HCT116 (cell line): ENCODE measurements around the gene MNAT1. TPM values are rescaled to one million over a fixed set of nuclear protein-coding genes. Genes with fewer than 3 reads are reported as not detected.

ENCODE experiments used
- ATAC-seq: fragments of 200-7000 bp; cut with Tn5 transposase; 2 replicates; pipeline ENCODE4 v1.9.1; 2020; ENCODE audit warnings: mild to moderate bottlenecking, moderate library complexity
- BruUV-seq: library from RNA; stranded (reverse); fragments of 400-500 nt; replicated peaks from 2 replicates; lab custom pipeline; 2021; lab: Mats Ljungman, UMichigan
- CTCF ChIA-PET: fragments of 300-600 bp; sonication (Branson Sonifier 250); formaldehyde crosslinking; loops from one replicate; lab custom pipeline; 2021; ENCODE audit warnings: antibody characterized with exemption; lab: Charles Lee
- POLR2A ChIA-PET: fragments of 300-600, 350-600 bp; sonication (Branson Sonifier 250); formaldehyde crosslinking; loops from one replicate; lab custom pipeline; 2021; ENCODE audit warnings: antibody characterized with exemption; lab: Charles Lee
- RAD21 ChIA-PET, 2 experiments: fragments of 300-600 bp; sonication (Branson Sonifier 250); formaldehyde crosslinking; loops; one replicate each; lab custom pipeline; 2023; ENCODE audit warnings: low total read pairs in 2 of 2; ENCODE audit not compliant: uncharacterized antibody in 2 of 2, unreplicated experiment in 2 of 2, low non-redundant PET in 1 of 2; lab: Charles Lee
- DNase-seq: peaks from one replicate; pipeline ENCODE4 v3.0.0-alpha.2; 2010; ENCODE audit warnings: low read depth, low spot score
- H2AFZ ChIP-seq: fragments of 200-600 bp; shearing (Covaris generic), sonication (generic); 2 replicates; pipeline ENCODE4 v1.6.1; 2017; ENCODE audit warnings: low read depth, mixed run types, mixed read lengths, antibody characterized with exemption, low read length; ENCODE audit not compliant: poor library complexity, severe bottlenecking
- H3K27ac ChIP-seq: 2 replicates; pipeline ENCODE4 v1.5.1; 2012; ENCODE audit warnings: low read depth, low read length
- H3K27me3 ChIP-seq: fragments of 200-600 bp; sonication (generic); 2 replicates; pipeline ENCODE4 v1.6.1; 2016; ENCODE audit warnings: mixed run types, low read length, mixed read lengths; ENCODE audit not compliant: insufficient read depth
- H3K36me3 ChIP-seq, 2 experiments: fragments of 200-500 bp in 1 of 2; fragments of 200-600 bp in 1 of 2; sonication (Bioruptor generic) in 1 of 2; sonication (generic) in 1 of 2; 2 replicates each; pipeline versions ENCODE4 v1.5.1 to v1.6.1; 2014 to 2016; ENCODE audit warnings: low read length in 2 of 2, inconsistent platforms in 1 of 2, mixed read lengths in 1 of 2, mixed run types in 1 of 2; ENCODE audit not compliant: insufficient read depth in 2 of 2, control insufficient read depth in 1 of 2
- H3K4me1 ChIP-seq, 2 experiments: fragments of 200-600 bp in 1 of 2; sonication (generic) in 1 of 2; 2 replicates each; pipeline versions ENCODE4 v1.5.1 to v1.6.1; 2012 to 2017; ENCODE audit warnings: low read length in 2 of 2, inconsistent platforms in 1 of 2, mild to moderate bottlenecking in 1 of 2, mixed read lengths in 1 of 2, mixed run types in 1 of 2, moderate library complexity in 1 of 2; ENCODE audit not compliant: insufficient read depth in 2 of 2, control insufficient read depth in 1 of 2
- H3K4me2 ChIP-seq: fragments of 200-600 bp; sonication (generic); 2 replicates; pipeline ENCODE4 v1.6.1; 2017; ENCODE audit warnings: mixed run types, low read length, mixed read lengths
- H3K4me3 ChIP-seq, 2 experiments: fragments of 200-600 bp in 1 of 2; sonication (generic) in 1 of 2; replicated peaks in 1 of 2; 2 replicates each; pipeline ENCODE4 v1.5.1; 2011 to 2016; ENCODE audit warnings: low read length in 2 of 2, control low read depth in 1 of 2, low read depth in 1 of 2, mild to moderate bottlenecking in 1 of 2, mixed read lengths in 1 of 2, mixed run types in 1 of 2
- H3K79me2 ChIP-seq: fragments of 200-600 bp; sonication (generic); 2 replicates; pipeline ENCODE4 v1.6.1; 2017; ENCODE audit warnings: mild to moderate bottlenecking, mixed run types, low read length, moderate library complexity, mixed read lengths; ENCODE audit not compliant: insufficient read depth
- H3K9ac ChIP-seq: fragments of 200-600 bp; sonication (generic); 2 replicates; pipeline ENCODE4 v1.6.1; 2016; ENCODE audit warnings: low read length, mixed read lengths
- H3K9me2 ChIP-seq: fragments of 200-600 bp; sonication (generic), shearing (Covaris generic); 2 replicates; pipeline ENCODE4 v1.6.1; 2017; ENCODE audit warnings: mixed run types, mild to moderate bottlenecking, moderate library complexity; ENCODE audit not compliant: insufficient read depth
- H3K9me3 ChIP-seq, 2 experiments: fragments of 200-500 bp in 1 of 2; fragments of 200-600 bp in 1 of 2; sonication (Bioruptor generic) in 1 of 2; sonication (generic) in 1 of 2; 2 replicates each; pipeline ENCODE4 v1.6.1; 2014 to 2017; ENCODE audit warnings: low read length in 2 of 2, mixed read lengths in 2 of 2, inconsistent platforms in 1 of 2, low read depth in 1 of 2, mild to moderate bottlenecking in 1 of 2, mixed run types in 1 of 2, moderate library complexity in 1 of 2; ENCODE audit not compliant: control insufficient read depth in 1 of 2, insufficient read depth in 1 of 2
- H4K20me1 ChIP-seq: fragments of 200-600 bp; sonication (generic), shearing (Covaris generic); 2 replicates; pipeline ENCODE4 v1.6.1; 2017; ENCODE audit warnings: mixed run types, mild to moderate bottlenecking, moderate library complexity; ENCODE audit not compliant: insufficient read depth
- ELF1 ChIP-seq: IDR thresholded peaks from 2 replicates; pipeline ENCODE4 v1.6.1; 2012; ENCODE audit warnings: low read depth, borderline replicate concordance
- EZH2 ChIP-seq: fragments of 200-600 bp; sonication (generic); IDR thresholded peaks from 2 replicates; pipeline ENCODE4 v1.6.1; 2017; ENCODE audit warnings: antibody characterized with exemption, mixed run types
- EZH2phosphoT487 ChIP-seq: fragments of 200-600 bp; IDR thresholded peaks from 2 replicates; pipeline ENCODE4 v1.6.1; 2018; ENCODE audit warnings: antibody characterized with exemption, borderline replicate concordance
- FOSL1 ChIP-seq: IDR thresholded peaks from 2 replicates; pipeline ENCODE4 v1.6.1; 2012; ENCODE audit warnings: low read depth
- JUND ChIP-seq: IDR thresholded peaks from 2 replicates; pipeline ENCODE4 v1.6.1; 2012
- POLR2AphosphoS5 ChIP-seq: IDR thresholded peaks from 2 replicates; pipeline ENCODE4 v1.6.1; 2011; ENCODE audit warnings: mild to moderate bottlenecking, low read depth, low read length, moderate library complexity
- RAD21 ChIP-seq: IDR thresholded peaks from 2 replicates; pipeline ENCODE4 v1.6.1; 2012; ENCODE audit warnings: low read depth, mild to moderate bottlenecking
- SRF ChIP-seq: IDR thresholded peaks from 2 replicates; pipeline ENCODE4 v1.6.1; 2012; ENCODE audit warnings: low read depth
- intact Hi-C: fragments of 100-400 bp; cut with micrococcal nuclease; formaldehyde crosslinking; loops from 2 replicates; pipeline ENCODE4 v1.10.0; 2022
- total RNA-seq: library from RNA; stranded (reverse); gene quantifications from one replicate; pipeline ENCODE4 v1.2.1, GENCODE V29; 2021; ENCODE audit not compliant: unreplicated experiment
- TF ChIP-seq, protein P1 (sequence below): IDR thresholded peaks from 2 replicates; pipeline ENCODE4 v1.6.1; 2012
- TF ChIP-seq, protein P2 (sequence below): IDR thresholded peaks from 2 replicates; pipeline ENCODE4 v1.6.1; 2011; ENCODE audit warnings: mild to moderate bottlenecking, low read length, moderate library complexity; ENCODE audit not compliant: insufficient replicate concordance; ENCODE audit errors: extremely low read depth
- TF ChIP-seq, protein P3 (sequence below), 3 experiments: fragments of 200-600 bp in 1 of 3; sonication (generic) in 1 of 3; IDR thresholded peaks in 2 of 3; conservative IDR thresholded peaks in 1 of 3; 2 replicates each; pipeline ENCODE4 v1.5.1; 2012 to 2017; ENCODE audit warnings: low read depth in 2 of 3, low read length in 2 of 3, antibody characterized with exemption in 1 of 3, borderline replicate concordance in 1 of 3, control low read depth in 1 of 3, mild to moderate bottlenecking in 1 of 3, mixed read lengths in 1 of 3, mixed run types in 1 of 3, moderate library complexity in 1 of 3; ENCODE audit not compliant: insufficient read depth in 1 of 3
- TF ChIP-seq, protein P4 (sequence below): IDR thresholded peaks from 2 replicates; pipeline ENCODE4 v1.6.1; 2012; ENCODE audit warnings: low read depth

MNAT1 gene
- total RNA-seq, 1 experiment from 2014 or later: 49.3 TPM

DNA sequence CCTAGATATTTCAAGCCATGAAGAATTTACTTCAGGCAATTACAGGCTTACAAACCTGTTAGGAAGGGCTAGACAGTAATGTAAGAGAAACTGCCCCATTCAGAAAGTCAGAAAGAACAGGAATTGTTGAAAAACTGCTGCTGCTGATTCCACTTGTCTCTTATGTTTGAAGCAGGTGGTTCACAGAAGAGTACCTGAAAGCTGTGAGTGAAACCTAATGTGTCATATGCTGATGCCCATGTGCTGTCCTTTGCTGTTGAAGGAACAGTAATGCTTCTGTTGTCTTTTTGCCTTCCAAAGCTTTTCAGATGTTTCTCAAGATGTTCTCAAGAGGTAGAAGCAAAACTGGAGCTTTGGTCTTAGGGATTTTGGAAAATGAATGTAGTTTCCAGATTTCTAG is 39.0 kb downstream of the MNAT1 start:
- Histone ChIP-seq H3K79me2 (peaks cover 45% of the 10 kb centered on the region), H3K4me3 (no peak overlapping the region), H3K36me3 (no peaks in the 10 kb centered on the region), H3K27me3 (no peaks in the 10 kb centered on the region), H3K27ac (no peak overlapping the region), H3K4me2 (no peak overlapping the region), H4K20me1 (peaks cover 4% of the 10 kb centered on the region), H3K9me3 (no peaks in the 10 kb centered on the region), H3K4me1 (peaks cover 0 to 23% of the 10 kb centered on the region in 2 experiments; a peak in 2 of 4 replicates), H3K9me2 (no peaks in the 10 kb centered on the region), H3K9ac (no peak overlapping the region), H2AFZ (no peak overlapping the region)
- no TSS peak for BruUV-seq
- intact Hi-C loops: no loop called here
- ChIA-PET RAD21 (no interaction called here), CTCF (no interaction called here), POLR2A (no interaction called here)
- no peak for DNase-seq
- no peak for ATAC-seq
- TF ChIP-seq RAD21 (no peak), POLR2AphosphoS5 (no peak), ELF1 (no peak), FOSL1 (no peak), JUND (no peak), SRF (no peak), EZH2 (no peak), EZH2phosphoT487 (no peak)
- TF ChIP-seq, protein P1, sequence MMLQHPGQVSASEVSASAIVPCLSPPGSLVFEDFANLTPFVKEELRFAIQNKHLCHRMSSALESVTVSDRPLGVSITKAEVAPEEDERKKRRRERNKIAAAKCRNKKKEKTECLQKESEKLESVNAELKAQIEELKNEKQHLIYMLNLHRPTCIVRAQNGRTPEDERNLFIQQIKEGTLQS: no peak
- TF ChIP-seq, protein P2, sequence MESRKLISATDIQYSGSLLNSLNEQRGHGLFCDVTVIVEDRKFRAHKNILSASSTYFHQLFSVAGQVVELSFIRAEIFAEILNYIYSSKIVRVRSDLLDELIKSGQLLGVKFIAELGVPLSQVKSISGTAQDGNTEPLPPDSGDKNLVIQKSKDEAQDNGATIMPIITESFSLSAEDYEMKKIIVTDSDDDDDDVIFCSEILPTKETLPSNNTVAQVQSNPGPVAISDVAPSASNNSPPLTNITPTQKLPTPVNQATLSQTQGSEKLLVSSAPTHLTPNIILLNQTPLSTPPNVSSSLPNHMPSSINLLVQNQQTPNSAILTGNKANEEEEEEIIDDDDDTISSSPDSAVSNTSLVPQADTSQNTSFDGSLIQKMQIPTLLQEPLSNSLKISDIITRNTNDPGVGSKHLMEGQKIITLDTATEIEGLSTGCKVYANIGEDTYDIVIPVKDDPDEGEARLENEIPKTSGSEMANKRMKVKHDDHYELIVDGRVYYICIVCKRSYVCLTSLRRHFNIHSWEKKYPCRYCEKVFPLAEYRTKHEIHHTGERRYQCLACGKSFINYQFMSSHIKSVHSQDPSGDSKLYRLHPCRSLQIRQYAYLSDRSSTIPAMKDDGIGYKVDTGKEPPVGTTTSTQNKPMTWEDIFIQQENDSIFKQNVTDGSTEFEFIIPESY: no peak
- TF ChIP-seq, protein P3, sequence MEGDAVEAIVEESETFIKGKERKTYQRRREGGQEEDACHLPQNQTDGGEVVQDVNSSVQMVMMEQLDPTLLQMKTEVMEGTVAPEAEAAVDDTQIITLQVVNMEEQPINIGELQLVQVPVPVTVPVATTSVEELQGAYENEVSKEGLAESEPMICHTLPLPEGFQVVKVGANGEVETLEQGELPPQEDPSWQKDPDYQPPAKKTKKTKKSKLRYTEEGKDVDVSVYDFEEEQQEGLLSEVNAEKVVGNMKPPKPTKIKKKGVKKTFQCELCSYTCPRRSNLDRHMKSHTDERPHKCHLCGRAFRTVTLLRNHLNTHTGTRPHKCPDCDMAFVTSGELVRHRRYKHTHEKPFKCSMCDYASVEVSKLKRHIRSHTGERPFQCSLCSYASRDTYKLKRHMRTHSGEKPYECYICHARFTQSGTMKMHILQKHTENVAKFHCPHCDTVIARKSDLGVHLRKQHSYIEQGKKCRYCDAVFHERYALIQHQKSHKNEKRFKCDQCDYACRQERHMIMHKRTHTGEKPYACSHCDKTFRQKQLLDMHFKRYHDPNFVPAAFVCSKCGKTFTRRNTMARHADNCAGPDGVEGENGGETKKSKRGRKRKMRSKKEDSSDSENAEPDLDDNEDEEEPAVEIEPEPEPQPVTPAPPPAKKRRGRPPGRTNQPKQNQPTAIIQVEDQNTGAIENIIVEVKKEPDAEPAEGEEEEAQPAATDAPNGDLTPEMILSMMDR (IDR thresholded peaks at IDR 0.05 in 2 of 3, conservative IDR thresholded peaks at IDR 0.05 in 1 of 3; ENCODE audit: borderline replicate concordance in 1 of 3, insufficient read depth in 1 of 3, low read depth in 2 of 3, low read length in 2 of 3): no peak
- TF ChIP-seq, protein P4, sequence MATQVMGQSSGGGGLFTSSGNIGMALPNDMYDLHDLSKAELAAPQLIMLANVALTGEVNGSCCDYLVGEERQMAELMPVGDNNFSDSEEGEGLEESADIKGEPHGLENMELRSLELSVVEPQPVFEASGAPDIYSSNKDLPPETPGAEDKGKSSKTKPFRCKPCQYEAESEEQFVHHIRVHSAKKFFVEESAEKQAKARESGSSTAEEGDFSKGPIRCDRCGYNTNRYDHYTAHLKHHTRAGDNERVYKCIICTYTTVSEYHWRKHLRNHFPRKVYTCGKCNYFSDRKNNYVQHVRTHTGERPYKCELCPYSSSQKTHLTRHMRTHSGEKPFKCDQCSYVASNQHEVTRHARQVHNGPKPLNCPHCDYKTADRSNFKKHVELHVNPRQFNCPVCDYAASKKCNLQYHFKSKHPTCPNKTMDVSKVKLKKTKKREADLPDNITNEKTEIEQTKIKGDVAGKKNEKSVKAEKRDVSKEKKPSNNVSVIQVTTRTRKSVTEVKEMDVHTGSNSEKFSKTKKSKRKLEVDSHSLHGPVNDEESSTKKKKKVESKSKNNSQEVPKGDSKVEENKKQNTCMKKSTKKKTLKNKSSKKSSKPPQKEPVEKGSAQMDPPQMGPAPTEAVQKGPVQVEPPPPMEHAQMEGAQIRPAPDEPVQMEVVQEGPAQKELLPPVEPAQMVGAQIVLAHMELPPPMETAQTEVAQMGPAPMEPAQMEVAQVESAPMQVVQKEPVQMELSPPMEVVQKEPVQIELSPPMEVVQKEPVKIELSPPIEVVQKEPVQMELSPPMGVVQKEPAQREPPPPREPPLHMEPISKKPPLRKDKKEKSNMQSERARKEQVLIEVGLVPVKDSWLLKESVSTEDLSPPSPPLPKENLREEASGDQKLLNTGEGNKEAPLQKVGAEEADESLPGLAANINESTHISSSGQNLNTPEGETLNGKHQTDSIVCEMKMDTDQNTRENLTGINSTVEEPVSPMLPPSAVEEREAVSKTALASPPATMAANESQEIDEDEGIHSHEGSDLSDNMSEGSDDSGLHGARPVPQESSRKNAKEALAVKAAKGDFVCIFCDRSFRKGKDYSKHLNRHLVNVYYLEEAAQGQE: no peak
